ENCODE measurements around the gene PSMF1. TPM values are rescaled to one million over a fixed set of nuclear protein-coding genes. Genes with fewer than 3 reads are reported as not detected.

The PSMF1 gene, protein sequence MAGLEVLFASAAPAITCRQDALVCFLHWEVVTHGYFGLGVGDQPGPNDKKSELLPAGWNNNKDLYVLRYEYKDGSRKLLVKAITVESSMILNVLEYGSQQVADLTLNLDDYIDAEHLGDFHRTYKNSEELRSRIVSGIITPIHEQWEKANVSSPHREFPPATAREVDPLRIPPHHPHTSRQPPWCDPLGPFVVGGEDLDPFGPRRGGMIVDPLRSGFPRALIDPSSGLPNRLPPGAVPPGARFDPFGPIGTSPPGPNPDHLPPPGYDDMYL
- total RNA-seq (2014; rRNA removed; shearing (Covaris generic)): 49.8 and 52.2 TPM in 2 replicates

DNA sequence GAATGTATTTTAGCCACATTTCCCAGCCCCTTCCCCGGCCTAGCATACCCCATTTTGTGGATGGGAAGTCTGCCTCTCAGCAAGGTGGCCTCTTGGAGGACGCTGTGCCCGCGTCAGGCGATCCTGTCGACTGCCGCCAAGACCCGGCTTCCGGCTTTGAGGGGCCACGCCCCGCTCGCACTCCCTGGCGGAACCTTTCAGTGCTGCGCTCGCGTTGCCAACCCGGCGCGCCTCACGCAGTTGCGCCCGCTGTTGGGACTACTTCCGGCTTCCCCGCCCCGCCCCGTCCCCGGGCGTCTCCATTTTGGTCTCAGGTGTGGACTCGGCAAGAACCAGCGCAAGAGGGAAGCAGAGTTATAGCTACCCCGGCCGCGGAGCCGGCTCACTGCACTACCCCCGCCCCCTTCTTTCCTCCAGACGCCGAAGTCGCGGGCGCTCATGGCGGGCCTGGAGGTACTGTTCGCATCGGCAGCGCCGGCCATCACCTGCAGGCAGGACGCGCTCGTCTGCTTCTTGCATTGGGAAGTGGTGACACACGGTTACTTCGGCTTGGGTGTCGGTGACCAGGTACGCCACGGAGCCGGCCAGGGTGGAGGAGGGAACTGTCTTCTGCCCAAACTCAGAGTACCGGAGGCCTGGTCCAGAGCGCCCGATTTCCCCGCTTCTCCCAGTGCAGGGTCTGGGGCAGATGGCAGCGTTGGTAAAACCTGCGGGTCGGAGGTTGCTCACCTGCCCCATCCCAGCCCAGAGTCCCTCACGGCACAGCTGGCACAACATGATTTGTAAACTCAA is at the start of gene PSMF1:
Gene PSMF1, plus strand, starts transcription at position 267 of the 792 bp plus-strand sequence. Its CDS starts 172 bp downstream, at position 439.
- no peaks in the 10 kb centered on the region for H3K9me3 ChIP-seq (replicated peaks)
- peak within 1 kb of the TSS; percentile 94 for H3K4me3 ChIP-seq
- H3K36me3 ChIP-seq: peaks cover 4% of the 10 kb centered on the region; the same call in 1 of the 2 replicates
- H3K27me3 ChIP-seq: no peaks in the 10 kb centered on the region
- H3K27ac ChIP-seq: peak within 1 kb of the TSS; percentile 46
- DNase-seq: peak; percentile 92 to 94
- H3K4me1 ChIP-seq: peaks cover 7% of the 10 kb centered on the region; the same call in 1 of the 2 replicates

- no peaks in the 10 kb centered on the region for H3K9me3 ChIP-seq (replicated peaks)
- no peak for DNase-seq
- peaks cover 3% of the 10 kb centered on the region; the same call in 1 of the 2 replicates for H3K27me3 ChIP-seq
- no peak overlapping the region for H3K4me3 ChIP-seq
- H3K27ac ChIP-seq: no peak overlapping the region
- H3K4me1 ChIP-seq: no peaks in the 10 kb centered on the region
- H3K36me3 ChIP-seq: no peaks in the 10 kb centered on the region
Observed at GRCh38 chr20:1072258-1072657, 46.1 kb upstream of the PSMF1 start.

- H3K9me3 ChIP-seq (replicated peaks): no peaks in the 10 kb centered on the region
- no peaks in the 10 kb centered on the region for H3K36me3 ChIP-seq
- H3K4me3 ChIP-seq: no peak overlapping the region
- no peak overlapping the region for H3K27ac ChIP-seq
- H3K4me1 ChIP-seq: no peaks in the 10 kb centered on the region
- DNase-seq: no peak
- H3K27me3 ChIP-seq: peaks cover 13% of the 10 kb centered on the region
Observed at GRCh38 chr20:1075616-1076015, 42.8 kb upstream of the PSMF1 start.

DNA sequence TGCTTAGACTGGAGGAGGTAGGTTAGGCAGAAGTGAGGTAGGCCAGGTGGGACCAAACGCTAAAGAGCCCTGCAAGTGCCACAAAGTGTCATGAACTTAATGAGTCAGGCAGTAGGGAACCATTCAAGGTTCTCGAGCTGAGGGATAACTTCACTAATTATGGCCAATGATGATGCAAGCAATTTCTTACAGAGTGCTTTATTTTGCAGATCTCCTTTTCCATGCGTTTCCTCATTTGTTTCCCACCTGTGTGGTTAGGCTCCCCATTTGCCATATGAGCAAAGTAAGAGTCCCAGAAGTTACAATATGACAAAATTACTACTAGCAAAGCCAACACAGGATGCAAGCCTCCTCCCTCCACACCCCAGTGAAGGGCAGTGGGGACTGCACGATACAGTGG is 36.5 kb upstream of the PSMF1 start:
- H3K9me3 ChIP-seq (replicated peaks): peaks cover 7% of the 10 kb centered on the region
- peaks cover 4% of the 10 kb centered on the region for H3K4me1 ChIP-seq
- peaks cover 10% of the 10 kb centered on the region; the same call in 1 of the 2 replicates for H3K27me3 ChIP-seq
- DNase-seq: no peak
- no peak overlapping the region for H3K27ac ChIP-seq
- H3K4me3 ChIP-seq: no peak overlapping the region
- no peaks in the 10 kb centered on the region for H3K36me3 ChIP-seq

- H3K36me3 ChIP-seq: no peaks in the 10 kb centered on the region
- no peak overlapping the region for H3K4me3 ChIP-seq
- DNase-seq: peak in 1 of 2 experiments; percentile 23
- H3K27me3 ChIP-seq: peaks cover 2% of the 10 kb centered on the region; the same call in 1 of the 2 replicates
- H3K27ac ChIP-seq: no peak overlapping the region
- H3K4me1 ChIP-seq: peaks cover 10% of the 10 kb centered on the region
- H3K9me3 ChIP-seq (replicated peaks): peaks cover 7% of the 10 kb centered on the region
Observed at GRCh38 chr20:1083431-1084080, 34.8 kb upstream of the PSMF1 start.

DNA sequence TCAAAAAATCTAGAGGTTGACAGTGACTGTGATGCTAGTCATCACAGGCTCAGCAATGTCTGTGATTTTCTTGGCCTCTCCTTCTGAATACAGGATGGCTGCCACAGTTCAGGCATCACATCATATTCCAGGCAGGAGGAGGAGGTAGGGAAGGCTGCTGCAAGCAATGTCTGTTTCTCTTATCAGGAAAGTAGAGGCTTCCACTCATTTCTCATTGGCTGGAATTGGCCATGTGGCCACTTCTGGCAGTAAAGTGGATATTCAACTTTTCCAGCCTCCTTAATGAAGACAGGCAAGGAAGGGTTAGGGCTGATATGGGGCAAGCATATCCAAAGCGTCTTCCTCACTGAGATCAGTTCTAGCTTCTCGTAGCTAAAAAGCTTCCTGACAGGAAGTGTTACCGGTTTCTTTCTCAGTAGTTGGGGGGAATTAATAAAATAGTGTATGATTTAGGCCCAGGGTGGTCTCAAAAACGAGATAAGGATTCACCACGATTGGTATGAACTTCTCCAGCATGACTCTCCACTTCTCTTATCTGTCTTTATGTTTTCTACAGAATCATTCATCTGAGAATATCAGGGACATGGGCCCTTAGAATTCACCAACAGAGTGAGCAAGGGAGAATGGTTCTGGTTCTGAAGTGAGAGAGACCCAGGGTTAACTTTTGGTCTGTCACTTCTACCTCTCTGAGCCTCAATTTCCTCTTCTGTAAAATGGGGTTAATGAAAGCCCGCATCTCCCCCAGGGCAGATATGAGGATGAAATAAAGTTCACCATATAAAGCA is 32.7 kb upstream of the PSMF1 start:
- Histone ChIP-seq H3K4me1 (peaks cover 10% of the 10 kb centered on the region), H3K36me3 (no peaks in the 10 kb centered on the region), H3K9me3 (replicated peaks) (peaks cover 11% of the 10 kb centered on the region), H3K27ac (no peak overlapping the region), H3K27me3 (no peaks in the 10 kb centered on the region), H3K4me3 (no peak overlapping the region)
- DNase-seq: no peak

- H3K27me3 ChIP-seq: no peaks in the 10 kb centered on the region
- H3K4me3 ChIP-seq: no peak overlapping the region
- H3K4me1 ChIP-seq: peaks cover 10% of the 10 kb centered on the region
- no peak for DNase-seq
- no peak overlapping the region for H3K27ac ChIP-seq
- peaks cover 11% of the 10 kb centered on the region for H3K9me3 ChIP-seq (replicated peaks)
- no peaks in the 10 kb centered on the region for H3K36me3 ChIP-seq
Observed at GRCh38 chr20:1086277-1087213, 31.9 kb upstream of the PSMF1 start.

DNA sequence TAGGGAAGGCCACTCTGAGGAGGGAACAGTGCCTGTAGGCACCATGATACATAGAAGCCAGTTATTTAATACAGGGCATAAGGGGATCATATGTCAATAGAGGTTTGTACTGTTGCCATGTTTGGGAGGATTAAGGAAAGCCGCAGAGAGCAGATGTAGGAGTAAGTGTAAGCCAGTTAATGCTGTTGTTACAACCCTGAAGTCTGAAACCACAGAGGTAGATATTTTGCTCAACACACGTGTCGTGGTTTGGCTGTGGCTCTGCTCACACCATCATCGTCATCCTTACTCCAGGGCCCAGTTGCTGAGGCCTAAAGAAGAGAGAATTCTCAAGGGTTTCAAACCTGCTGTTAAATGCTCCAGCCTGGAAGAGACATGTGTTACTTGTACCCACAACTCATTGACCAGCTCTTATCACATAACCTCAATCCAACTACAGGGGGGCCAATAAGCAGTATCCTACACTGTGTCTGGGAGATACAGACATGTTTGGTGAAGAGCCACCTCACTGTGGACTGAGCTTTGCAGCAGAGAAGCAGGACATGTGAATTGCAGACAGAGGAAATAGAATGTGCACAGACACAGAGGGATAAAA is 31.0 kb upstream of the PSMF1 start:
- H3K27ac ChIP-seq: no peak overlapping the region
- DNase-seq: peak; percentile 48 to 81
- H3K4me3 ChIP-seq: no peak overlapping the region
- H3K36me3 ChIP-seq: no peaks in the 10 kb centered on the region
- peaks cover 10% of the 10 kb centered on the region for H3K4me1 ChIP-seq
- peaks cover 11% of the 10 kb centered on the region for H3K9me3 ChIP-seq (replicated peaks)
- H3K27me3 ChIP-seq: no peaks in the 10 kb centered on the region

DNA sequence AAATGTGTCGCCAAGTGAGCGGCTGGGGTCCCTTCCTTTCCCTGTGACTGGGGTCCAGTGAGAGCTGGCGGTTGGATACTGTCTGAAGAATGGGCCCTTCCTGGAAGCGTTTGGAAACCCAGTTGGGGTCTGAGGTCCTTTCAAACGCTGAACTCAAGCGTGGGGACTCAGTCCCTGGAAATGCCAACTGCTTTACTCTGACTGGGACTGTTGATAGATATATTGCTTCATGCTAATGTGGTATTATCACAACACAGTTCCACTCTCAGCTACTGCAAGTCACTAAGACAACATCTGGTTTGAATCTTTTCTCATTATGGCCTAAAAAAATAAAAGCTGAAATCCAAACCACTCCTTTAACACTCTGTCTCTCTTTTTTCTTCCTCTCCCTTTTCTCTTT is 23.7 kb upstream of the PSMF1 start:
- Histone ChIP-seq H3K9me3 (replicated peaks) (0 out of 2 replicates have a peak, but pooled peaks cover 4% of the 10 kb centered on the region), H3K27me3 (no peaks in the 10 kb centered on the region), H3K36me3 (no peaks in the 10 kb centered on the region), H3K27ac (no peak overlapping the region), H3K4me3 (no peak overlapping the region), H3K4me1 (no peaks in the 10 kb centered on the region)
- DNase-seq: no peak

- H3K27me3 ChIP-seq: no peaks in the 10 kb centered on the region
- H3K36me3 ChIP-seq: no peaks in the 10 kb centered on the region
- no peaks in the 10 kb centered on the region for H3K4me1 ChIP-seq
- no peak for DNase-seq
- 0 out of 2 replicates have a peak, but pooled peaks cover 4% of the 10 kb centered on the region for H3K9me3 ChIP-seq (replicated peaks)
- H3K4me3 ChIP-seq: no peak overlapping the region
- no peak overlapping the region for H3K27ac ChIP-seq
Observed at GRCh38 chr20:1101533-1101932, 16.9 kb upstream of the PSMF1 start.

DNA sequence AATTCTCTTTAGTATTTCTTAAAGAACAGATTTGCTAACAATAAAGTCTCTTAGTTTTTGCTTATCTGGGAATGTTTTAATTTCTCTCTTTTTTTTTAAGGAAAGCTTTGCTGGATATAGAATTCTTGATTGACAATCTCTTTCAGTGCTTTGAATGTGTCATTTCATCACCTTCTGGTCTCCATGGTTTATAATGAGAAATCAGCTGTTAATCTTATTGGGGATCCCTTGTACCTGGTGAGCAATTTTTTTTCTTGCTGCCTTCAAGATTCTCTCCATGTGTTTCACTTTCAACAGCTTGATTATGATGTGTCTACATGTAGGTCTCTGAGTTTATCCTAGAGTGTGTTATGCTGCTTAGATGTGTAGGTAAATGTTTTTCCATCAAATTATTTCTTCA is 16.4 kb upstream of the PSMF1 start:
- Histone ChIP-seq H3K27me3 (no peaks in the 10 kb centered on the region), H3K9me3 (replicated peaks) (0 out of 2 replicates have a peak, but pooled peaks cover 2% of the 10 kb centered on the region), H3K36me3 (no peaks in the 10 kb centered on the region), H3K4me1 (no peaks in the 10 kb centered on the region), H3K4me3 (no peak overlapping the region), H3K27ac (no peak overlapping the region)
- DNase-seq: no peak

DNA sequence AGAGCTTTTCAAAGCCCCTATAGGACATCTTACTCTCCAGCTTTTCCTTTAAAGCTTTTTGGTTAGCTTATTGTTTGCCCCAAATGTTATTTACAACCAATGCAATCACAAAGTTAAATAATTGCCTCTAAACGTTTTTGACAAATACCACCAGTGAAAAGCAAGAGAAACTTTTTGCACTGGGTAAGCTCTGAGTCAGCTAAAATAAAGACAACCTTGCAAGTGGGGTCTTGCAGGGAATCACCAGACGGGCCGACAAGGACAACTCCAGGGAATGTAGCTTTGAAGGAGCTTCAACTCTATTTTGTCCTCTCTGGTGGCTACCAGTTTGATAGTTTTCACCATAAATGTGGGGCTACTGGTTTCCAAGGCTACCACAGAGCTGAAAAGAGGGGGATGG is 14.7 kb upstream of the PSMF1 start:
- no peak for DNase-seq
- Histone ChIP-seq H3K4me1 (no peaks in the 10 kb centered on the region), H3K36me3 (no peaks in the 10 kb centered on the region), H3K27ac (no peak overlapping the region), H3K4me3 (no peak overlapping the region), H3K9me3 (replicated peaks) (no peaks in the 10 kb centered on the region), H3K27me3 (no peaks in the 10 kb centered on the region)

DNA sequence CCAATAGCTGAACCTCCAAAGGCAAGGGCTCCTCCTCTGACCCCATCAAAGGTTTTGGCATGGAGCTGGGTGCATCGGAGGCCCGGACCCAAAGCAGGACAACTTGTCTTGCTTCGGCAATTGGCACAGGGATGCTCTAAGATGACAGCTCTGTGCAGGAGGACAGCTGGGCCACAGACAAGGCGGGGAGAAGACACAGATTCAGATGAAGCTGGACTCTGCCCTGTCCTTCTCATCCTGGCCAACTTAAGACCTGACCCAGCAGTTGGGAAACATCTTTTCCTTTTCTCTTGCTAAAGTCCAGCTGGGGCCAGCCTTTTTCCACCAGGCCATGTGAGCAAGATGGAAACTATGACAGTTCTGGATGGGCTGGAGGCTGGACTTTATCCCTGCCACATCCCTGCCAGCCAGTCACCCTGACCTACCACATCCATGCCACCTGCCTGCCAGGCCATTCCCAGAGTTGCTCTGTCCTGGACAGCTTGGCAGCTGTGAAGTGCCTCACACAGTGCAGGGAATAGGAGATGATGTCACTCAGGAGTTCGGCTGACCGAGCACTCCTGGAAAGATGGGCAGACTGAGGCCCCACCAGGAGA is 12.7 kb upstream of the PSMF1 start:
- Histone ChIP-seq H3K27ac (no peak overlapping the region), H3K36me3 (no peaks in the 10 kb centered on the region), H3K9me3 (replicated peaks) (no peaks in the 10 kb centered on the region), H3K27me3 (no peaks in the 10 kb centered on the region), H3K4me3 (no peak overlapping the region), H3K4me1 (no peaks in the 10 kb centered on the region)
- no peak for DNase-seq
